Activated T-helper 2 cell treated with anti-CD3 and anti-CD28 coated beads, Interferon-gamma antibody, Interleukin-2, Interleukin-4, amounts not matched to agents 10 μg/mL and 5 μg/mL and 100 μg/mL, durations not matched to agents 14 hours and 24 hours and 36 hours (primary cell): ENCODE measurements around the gene MAP3K8. TPM values are rescaled to one million over a fixed set of nuclear protein-coding genes. Genes with fewer than 3 reads are reported as not detected.
"Not testable (repeated sequence)": the region's sequence is repeated elsewhere in the genome, so short reads cannot be mapped to it uniquely, and the experiment has no call there.

Experiments
- DNase-seq: peaks from one replicate; pipeline ENCODE4 v3.0.0; 2021; ENCODE audit warnings: low spot score
- H3K27ac Mint-ChIP-seq: one replicate; pipeline ENCODE4 v1.8.0; 2021; ENCODE audit warnings: mixed read lengths
- H3K27me3 Mint-ChIP-seq: one replicate; pipeline ENCODE4 v1.8.0; 2021; ENCODE audit warnings: low read depth, mixed read lengths
- H3K36me3 Mint-ChIP-seq: one replicate; pipeline ENCODE4 v1.8.0; 2021; ENCODE audit warnings: low read depth, mixed read lengths
- H3K4me1 Mint-ChIP-seq: one replicate; pipeline ENCODE4 v1.8.0; 2021; ENCODE audit warnings: low read depth, mixed read lengths
- H3K4me3 Mint-ChIP-seq: one replicate; pipeline ENCODE4 v1.8.0; 2021; ENCODE audit warnings: low read depth, mild to moderate bottlenecking, moderate library complexity, mixed read lengths
- H3K9me3 Mint-ChIP-seq: one replicate; pipeline ENCODE4 v1.8.0; 2021; ENCODE audit warnings: mixed read lengths
- intact Hi-C: fragments of 100-400 bp; cut with micrococcal nuclease; formaldehyde crosslinking; loops from one replicate; pipeline ENCODE4 v1.15.1; 2023
- total RNA-seq: library from RNA; stranded (reverse); gene quantifications from 2 replicates; pipeline ENCODE4 v1.2.3, GENCODE V29; 2022

Gene MAP3K8
- total RNA-seq, 1 donor from 2014 or later: 33.5 TPM

GRCh38 chr10:30430544-30431298, 3.3 kb upstream of the MAP3K8 start:
- peak overlapping the region; percentile 47 for H3K4me3 Mint-ChIP-seq
- intact Hi-C loops: loop anchor here (10.0 kb wide), 3 partner anchors 254 to 1904 kb away; no protein-coding TSS in a partner anchor
- H3K27ac Mint-ChIP-seq: no peak overlapping the region
- peaks cover 14% of the 10 kb centered on the region for H3K36me3 Mint-ChIP-seq
- no peak for DNase-seq
- peaks cover 46% of the 10 kb centered on the region for H3K4me1 Mint-ChIP-seq
- H3K9me3 Mint-ChIP-seq: no peaks in the 10 kb centered on the region
- peaks cover 4% of the 10 kb centered on the region for H3K27me3 Mint-ChIP-seq

- no peak overlapping the region for H3K27ac Mint-ChIP-seq
- peaks cover 49% of the 10 kb centered on the region for H3K4me1 Mint-ChIP-seq
- DNase-seq: no peak
- no peaks in the 10 kb centered on the region for H3K9me3 Mint-ChIP-seq
- H3K27me3 Mint-ChIP-seq: peaks cover 4% of the 10 kb centered on the region
- H3K36me3 Mint-ChIP-seq: peaks cover 19% of the 10 kb centered on the region
- intact Hi-C loops: loop anchor here (10.0 kb wide), 3 partner anchors 253 to 1903 kb away; no protein-coding TSS in a partner anchor
- H3K4me3 Mint-ChIP-seq: peak overlapping the region; percentile 47
Observed at GRCh38 chr10:30431435-30431911, 2.5 kb upstream of the MAP3K8 start.

- no peaks in the 10 kb centered on the region for H3K9me3 Mint-ChIP-seq
- H3K27me3 Mint-ChIP-seq: peaks cover 4% of the 10 kb centered on the region
- peaks cover 32% of the 10 kb centered on the region for H3K36me3 Mint-ChIP-seq
- H3K27ac Mint-ChIP-seq: peak overlapping the region; percentile 76
- no peak for DNase-seq
- intact Hi-C loops: loop anchor here (1.0 to 10.0 kb wide), 4 partner anchors 14 to 1902 kb away; no protein-coding TSS in a partner anchor
- H3K4me3 Mint-ChIP-seq: peak overlapping the region; percentile 82
- H3K4me1 Mint-ChIP-seq: peaks cover 53% of the 10 kb centered on the region
Observed at GRCh38 chr10:30432622-30433305, 1.2 kb upstream of the MAP3K8 start.

GRCh38 chr10:30433306-30433729, 666 bp upstream of the MAP3K8 start:
- Mint-ChIP-seq H3K27me3 (peaks cover 4% of the 10 kb centered on the region), H3K4me1 (peaks cover 52% of the 10 kb centered on the region), H3K27ac (peak overlapping the region; percentile 76), H3K9me3 (no peaks in the 10 kb centered on the region), H3K36me3 (peaks cover 37% of the 10 kb centered on the region), H3K4me3 (peak overlapping the region; percentile 82)
- peak; percentile 33 for DNase-seq
- intact Hi-C loops: loop anchor here (1.0 to 10.0 kb wide), 4 partner anchors 15 to 1901 kb away; no protein-coding TSS in a partner anchor

GRCh38 chr10:30434273-30435072, 489 bp downstream of the MAP3K8 start:
- peak overlapping the region; percentile 73 for H3K27ac Mint-ChIP-seq
- H3K4me3 Mint-ChIP-seq: peak overlapping the region; percentile 82
- intact Hi-C loops: loop anchor here (5.0 to 10.0 kb wide), 5 partner anchors 213 to 1900 kb away; no protein-coding TSS in a partner anchor
- H3K9me3 Mint-ChIP-seq: no peaks in the 10 kb centered on the region
- H3K36me3 Mint-ChIP-seq: peaks cover 49% of the 10 kb centered on the region
- peak; percentile 41 for DNase-seq
- peaks cover 58% of the 10 kb centered on the region for H3K4me1 Mint-ChIP-seq
- peaks cover 4% of the 10 kb centered on the region for H3K27me3 Mint-ChIP-seq

GRCh38 chr10:30435073-30435422, 1.1 kb downstream of the MAP3K8 start:
- no peak for DNase-seq
- H3K4me1 Mint-ChIP-seq: peaks cover 62% of the 10 kb centered on the region

GRCh38 chr10:30435499-30436167, 1.6 kb downstream of the MAP3K8 start:
- H3K9me3 Mint-ChIP-seq: not testable (repeated sequence)

More at GRCh38 chr10:30435073-30435422, 1.1 kb downstream of the MAP3K8 start:
- H3K36me3 Mint-ChIP-seq: peaks cover 55% of the 10 kb centered on the region
- peaks cover 4% of the 10 kb centered on the region for H3K27me3 Mint-ChIP-seq
- intact Hi-C loops: loop anchor here (5.0 to 10.0 kb wide), 5 partner anchors 212 to 1900 kb away; no protein-coding TSS in a partner anchor
- H3K27ac Mint-ChIP-seq: peak overlapping the region; percentile 73
- H3K9me3 Mint-ChIP-seq: no peaks in the 10 kb centered on the region
- H3K4me3 Mint-ChIP-seq: peak overlapping the region; percentile 82

GRCh38 chr10:30436191-30436611, 2.2 kb downstream of the MAP3K8 start:
- intact Hi-C loops: loop anchor here (1.0 to 10.0 kb wide), 7 partner anchors 93 to 1899 kb away; no protein-coding TSS in a partner anchor
- Mint-ChIP-seq H3K27ac (peak overlapping the region; percentile 82), H3K27me3 (peaks cover 2% of the 10 kb centered on the region), H3K36me3 (peaks cover 64% of the 10 kb centered on the region), H3K9me3 (no peaks in the 10 kb centered on the region), H3K4me1 (peaks cover 62% of the 10 kb centered on the region), H3K4me3 (peak overlapping the region; percentile 82)
- DNase-seq: no peak

More at GRCh38 chr10:30435499-30436167, 1.6 kb downstream of the MAP3K8 start:
- not testable (repeated sequence) for H3K27me3 Mint-ChIP-seq, DNase-seq
- peak overlapping the region; percentile 82 for H3K4me3 Mint-ChIP-seq
- intact Hi-C loops: loop anchor here (1.0 to 10.0 kb wide), 7 partner anchors 94 to 1899 kb away; no protein-coding TSS in a partner anchor
- H3K4me1 Mint-ChIP-seq: peaks cover 65% of the 10 kb centered on the region
- H3K36me3 Mint-ChIP-seq: peaks cover 58% of the 10 kb centered on the region
- H3K27ac Mint-ChIP-seq: peak overlapping the region; percentile 82

GRCh38 chr10:30436671-30437030, 2.7 kb downstream of the MAP3K8 start:
- H3K36me3 Mint-ChIP-seq: peaks cover 65% of the 10 kb centered on the region
- intact Hi-C loops: loop anchor here (1.0 to 10.0 kb wide), 10 partner anchors 11 to 1898 kb away; no protein-coding TSS in a partner anchor
- H3K27me3 Mint-ChIP-seq: no peaks in the 10 kb centered on the region
- H3K4me3 Mint-ChIP-seq: peak overlapping the region; percentile 82
- DNase-seq: no peak
- no peaks in the 10 kb centered on the region for H3K9me3 Mint-ChIP-seq
- peaks cover 57% of the 10 kb centered on the region for H3K4me1 Mint-ChIP-seq
- H3K27ac Mint-ChIP-seq: peak overlapping the region; percentile 82

- DNase-seq: peak; percentile 56
- peaks cover 59% of the 10 kb centered on the region for H3K4me1 Mint-ChIP-seq
- H3K27ac Mint-ChIP-seq: peak overlapping the region; percentile 82
- intact Hi-C loops: loop anchor here (1.0 to 10.0 kb wide), 9 partner anchors 10 to 1898 kb away; no protein-coding TSS in a partner anchor
- H3K36me3 Mint-ChIP-seq: peaks cover 71% of the 10 kb centered on the region
- H3K4me3 Mint-ChIP-seq: peak overlapping the region; percentile 82
- H3K9me3 Mint-ChIP-seq: no peaks in the 10 kb centered on the region
- H3K27me3 Mint-ChIP-seq: no peaks in the 10 kb centered on the region
Observed at GRCh38 chr10:30437031-30437841, 3.3 kb downstream of the MAP3K8 start.
